BLaER1 (cell line): ENCODE measurements around the gene TTC39B.

ENCODE experiments used
- H3K27ac ChIP-seq: shearing (Covaris generic); formaldehyde crosslinking; 2 replicates; pipeline ENCODE4 v1.8.1; 2022
- H3K27me3 ChIP-seq: shearing (Covaris generic); formaldehyde crosslinking; 2 replicates; pipeline ENCODE4 v1.8.1; 2022
- H3K36me3 ChIP-seq: shearing (Covaris generic); formaldehyde crosslinking; 2 replicates; pipeline ENCODE4 v1.8.1; 2022
- H3K4me1 ChIP-seq: shearing (Covaris generic); formaldehyde crosslinking; 2 replicates; pipeline ENCODE4 v1.8.1; 2022
- H3K4me2 ChIP-seq: shearing (Covaris generic); formaldehyde crosslinking; 2 replicates; pipeline ENCODE4 v1.8.1; 2022
- H3K4me3 ChIP-seq: shearing (Covaris generic); formaldehyde crosslinking; 2 replicates; pipeline ENCODE4 v1.8.1; 2022
- H3K9ac ChIP-seq: shearing (Covaris generic); formaldehyde crosslinking; 2 replicates; pipeline ENCODE4 v1.8.1; 2022
- H3K9me3 ChIP-seq: shearing (Covaris generic); formaldehyde crosslinking; 2 replicates; pipeline ENCODE4 v1.8.1; 2022
- H4K20me1 ChIP-seq: shearing (Covaris generic); formaldehyde crosslinking; 2 replicates; pipeline ENCODE4 v1.8.1; 2022
- Cebpa-rat ChIP-seq: shearing (Covaris generic); IDR thresholded peaks from 2 replicates; pipeline ENCODE4 v1.8.1; 2022

The TTC39B gene

DNA sequence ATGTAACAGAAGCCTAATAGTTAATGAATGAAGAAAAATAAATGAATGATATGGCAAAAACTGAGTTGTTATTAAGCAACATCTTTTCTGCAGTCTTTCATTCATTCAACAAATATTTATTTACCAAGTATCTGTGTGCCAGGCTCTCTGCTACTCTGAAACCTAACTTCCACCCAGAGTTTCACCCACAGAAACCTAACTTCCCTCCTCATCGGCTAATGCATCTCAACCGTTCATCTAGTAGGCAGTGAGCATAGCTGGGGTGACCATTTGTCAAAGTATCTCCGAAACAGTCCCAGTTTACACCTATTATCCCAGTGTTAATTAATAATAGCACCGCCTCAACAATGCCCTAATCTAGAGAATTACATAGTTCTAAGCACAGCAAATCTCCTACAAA, 1.5 kb downstream of the TTC39B start:
- no peak overlapping the region for H3K4me3 ChIP-seq
- H4K20me1 ChIP-seq, result no peaks in the 10 kb centered on the region
- H3K9ac ChIP-seq, result no peak overlapping the region
- H3K27ac ChIP-seq, result no peak overlapping the region
- no peak for TF ChIP-seq Cebpa-rat
- H3K36me3 ChIP-seq, result no peaks in the 10 kb centered on the region
- H3K27me3 ChIP-seq, result peaks cover 10% of the 10 kb centered on the region; the same call in 1 of the 2 replicates
- H3K4me2 ChIP-seq, result no peak overlapping the region
- H3K4me1 ChIP-seq, result peaks cover 14% of the 10 kb centered on the region
- no peaks in the 10 kb centered on the region for H3K9me3 ChIP-seq

DNA sequence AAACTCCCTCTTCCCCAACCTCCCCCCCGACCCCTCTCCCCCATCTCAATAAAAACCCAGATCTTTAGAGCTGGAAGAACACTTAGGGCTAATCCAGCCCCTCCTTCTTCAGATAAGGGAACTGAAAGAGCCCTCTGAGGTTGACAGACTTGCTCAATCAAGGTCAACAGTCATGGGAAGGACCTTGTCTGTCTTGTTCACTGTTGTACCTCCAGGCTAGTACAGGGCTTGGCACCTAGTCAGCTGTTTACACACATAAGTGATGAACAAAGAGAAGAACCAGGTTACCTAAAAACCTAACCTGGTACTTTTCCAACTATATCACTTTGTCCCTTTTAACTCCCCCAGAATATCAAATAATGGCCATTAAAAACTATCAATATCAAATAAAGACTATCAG, 2.4 kb downstream of the TTC39B start:
- H3K4me1 ChIP-seq, result peaks cover 21% of the 10 kb centered on the region
- no peak for TF ChIP-seq Cebpa-rat
- no peak overlapping the region for H3K9ac ChIP-seq
- no peak overlapping the region for H3K4me2 ChIP-seq
- H3K27me3 ChIP-seq, result peaks cover 10% of the 10 kb centered on the region; the same call in 1 of the 2 replicates
- no peak overlapping the region for H3K27ac ChIP-seq
- H4K20me1 ChIP-seq, result no peaks in the 10 kb centered on the region
- H3K9me3 ChIP-seq, result no peaks in the 10 kb centered on the region
- no peak overlapping the region for H3K4me3 ChIP-seq
- H3K36me3 ChIP-seq, result no peaks in the 10 kb centered on the region

DNA sequence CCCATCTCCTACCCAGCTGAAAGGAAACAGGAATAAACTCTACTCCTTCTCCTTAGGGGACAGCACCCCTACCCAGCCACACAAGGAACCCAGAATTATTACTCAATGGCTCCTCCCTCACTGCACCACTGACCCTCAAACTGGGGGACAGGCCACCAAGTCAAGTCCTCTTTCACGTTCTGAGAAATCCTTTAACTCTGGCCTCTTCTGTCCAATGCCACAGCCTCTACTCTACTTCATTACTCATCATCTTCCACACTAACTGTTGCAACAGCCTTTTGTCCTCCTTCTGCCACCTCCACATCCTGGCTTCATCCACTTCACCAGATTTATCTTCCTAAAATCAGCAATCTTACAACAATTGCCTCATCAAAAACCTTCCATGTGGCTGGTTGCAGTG, 6.8 kb downstream of the TTC39B start:
- Histone ChIP-seq H3K27ac (no peak overlapping the region), H3K36me3 (no peaks in the 10 kb centered on the region), H3K4me3 (no peak overlapping the region), H3K27me3 (no peaks in the 10 kb centered on the region), H3K9ac (no peak overlapping the region), H4K20me1 (no peaks in the 10 kb centered on the region), H3K9me3 (peaks cover 20% of the 10 kb centered on the region), H3K4me1 (peaks cover 34% of the 10 kb centered on the region), H3K4me2 (0 out of 2 replicates have a peak overlapping the region, but pooled peaks have one; percentile 28)
- no peak for TF ChIP-seq Cebpa-rat

DNA sequence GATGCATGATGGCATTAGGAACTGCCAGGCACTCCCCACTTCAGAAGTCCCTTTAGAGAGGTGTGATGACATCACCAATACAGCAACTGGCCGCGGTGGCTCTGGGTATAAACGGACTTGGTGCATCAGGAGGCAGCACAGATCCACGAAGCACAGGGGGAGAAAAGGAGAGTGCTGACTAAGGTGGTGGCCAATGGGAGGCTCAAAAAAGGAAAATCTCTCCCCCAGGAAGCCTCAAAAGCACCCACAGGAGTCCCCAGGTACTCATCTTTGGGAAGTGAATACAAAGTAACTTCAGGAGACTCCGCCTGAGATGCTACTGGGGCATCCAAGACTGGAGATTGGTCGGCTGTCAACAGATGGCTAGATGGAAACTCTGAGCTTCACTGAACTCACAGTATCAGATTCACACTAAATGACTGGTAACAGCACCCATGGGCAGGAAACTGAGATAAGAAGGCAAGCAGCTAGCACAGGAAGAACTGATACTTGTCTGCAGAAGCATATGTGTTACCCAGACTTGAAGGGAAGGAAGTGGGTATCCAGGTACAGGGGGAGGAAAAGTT, 7.6 kb downstream of the TTC39B start:
- no peaks in the 10 kb centered on the region for H4K20me1 ChIP-seq
- H3K27ac ChIP-seq, result no peak overlapping the region
- no peaks in the 10 kb centered on the region for H3K27me3 ChIP-seq
- 0 out of 2 replicates have a peak overlapping the region, but pooled peaks have one; percentile 34 for H3K9ac ChIP-seq
- peaks cover 20% of the 10 kb centered on the region for H3K9me3 ChIP-seq
- no peak for TF ChIP-seq Cebpa-rat
- H3K4me2 ChIP-seq, result peak overlapping the region; percentile 28
- H3K4me3 ChIP-seq, result no peak overlapping the region
- H3K36me3 ChIP-seq, result no peaks in the 10 kb centered on the region
- peaks cover 34% of the 10 kb centered on the region for H3K4me1 ChIP-seq

DNA sequence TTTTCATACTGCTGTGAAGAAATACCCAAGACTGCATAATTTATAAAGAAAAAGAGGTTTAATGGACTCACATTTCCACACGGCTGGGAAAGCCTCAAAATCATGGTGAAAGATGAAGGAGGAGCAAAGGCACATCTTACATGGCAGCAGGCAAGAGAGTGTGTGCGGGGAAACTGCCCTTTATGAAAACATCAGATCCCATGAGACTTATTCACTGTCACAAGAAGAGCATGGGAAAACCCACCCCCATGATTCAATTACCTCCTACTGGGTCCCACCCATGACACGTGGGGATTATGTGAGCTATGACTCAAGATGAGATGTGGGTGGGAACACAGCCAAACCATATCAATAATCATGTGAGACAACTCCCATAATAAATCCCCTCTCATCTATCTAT, 8.7 kb downstream of the TTC39B start:
- no peak for TF ChIP-seq Cebpa-rat
- H3K36me3 ChIP-seq, result no peaks in the 10 kb centered on the region
- H3K9ac ChIP-seq, result no peak overlapping the region
- peaks cover 20% of the 10 kb centered on the region for H3K9me3 ChIP-seq
- H3K4me2 ChIP-seq, result no peak overlapping the region
- H3K27me3 ChIP-seq, result no peaks in the 10 kb centered on the region
- H3K4me3 ChIP-seq, result no peak overlapping the region
- no peaks in the 10 kb centered on the region for H4K20me1 ChIP-seq
- H3K4me1 ChIP-seq, result peaks cover 34% of the 10 kb centered on the region
- no peak overlapping the region for H3K27ac ChIP-seq

DNA sequence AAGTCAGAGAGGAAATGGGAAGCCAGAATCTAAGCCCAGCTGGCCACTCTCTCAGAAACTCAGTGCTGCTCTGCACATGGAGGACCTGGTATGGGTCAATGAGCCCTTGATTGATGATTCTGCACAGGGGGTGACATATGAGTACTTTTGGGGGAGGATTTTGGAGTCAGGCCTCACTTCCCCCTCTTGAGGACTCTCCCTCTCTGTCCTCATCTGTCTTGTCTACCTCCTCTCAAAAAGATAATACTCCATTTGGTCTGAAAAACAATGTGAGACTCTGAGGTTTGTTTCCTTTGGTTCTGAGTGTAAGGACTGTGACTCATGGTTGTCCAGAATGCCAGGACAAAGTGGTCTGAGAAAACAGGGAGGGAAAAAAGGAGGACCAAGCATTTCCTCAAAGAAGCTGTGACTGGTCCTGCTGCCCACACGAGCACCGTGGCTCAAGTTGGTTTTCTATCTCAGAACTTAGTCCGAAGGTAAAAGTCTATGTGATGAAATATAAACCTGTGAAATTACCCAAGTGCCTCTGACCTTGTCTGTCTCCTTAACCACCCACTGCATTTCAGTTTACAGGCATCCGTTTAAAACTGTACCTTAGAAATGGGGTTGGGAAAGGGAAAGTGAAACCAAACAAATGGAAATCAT, 11.1 kb downstream of the TTC39B start:
- no peak for TF ChIP-seq Cebpa-rat
- Histone ChIP-seq H3K9me3 (peaks cover 20% of the 10 kb centered on the region), H3K4me1 (peaks cover 34% of the 10 kb centered on the region), H3K9ac (peak overlapping the region; percentile 60), H4K20me1 (no peaks in the 10 kb centered on the region), H3K4me2 (peak overlapping the region; percentile 75), H3K36me3 (no peaks in the 10 kb centered on the region), H3K27ac (peak overlapping the region; percentile 69), H3K27me3 (no peaks in the 10 kb centered on the region), H3K4me3 (peak overlapping the region; percentile 58)

DNA sequence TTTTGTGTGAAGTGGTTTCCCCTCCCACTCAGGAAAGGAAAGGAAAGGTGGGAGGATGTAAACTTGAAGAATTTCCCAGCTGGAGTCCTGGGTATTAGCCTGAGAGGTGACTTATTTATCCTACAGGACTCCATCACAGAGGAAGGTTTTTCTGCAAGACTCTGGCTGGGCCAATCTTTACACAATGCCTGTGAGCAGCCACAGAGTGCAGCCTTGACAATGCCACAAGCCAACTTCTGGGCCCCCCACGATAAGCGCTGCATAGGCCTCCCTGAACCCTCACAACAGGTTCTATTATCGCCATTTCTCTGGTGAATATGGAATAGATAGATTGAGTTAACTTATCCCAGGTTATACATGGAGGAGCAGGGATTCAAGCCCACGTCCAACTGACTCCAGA, 12.4 kb downstream of the TTC39B start:
- no peak overlapping the region for H3K9ac ChIP-seq
- no peak overlapping the region for H3K27ac ChIP-seq
- no peak overlapping the region for H3K4me2 ChIP-seq
- TF ChIP-seq Cebpa-rat, result no peak
- no peaks in the 10 kb centered on the region for H3K36me3 ChIP-seq
- H3K9me3 ChIP-seq, result peaks cover 20% of the 10 kb centered on the region
- no peaks in the 10 kb centered on the region for H4K20me1 ChIP-seq
- H3K4me3 ChIP-seq, result no peak overlapping the region
- peaks cover 27% of the 10 kb centered on the region for H3K4me1 ChIP-seq
- no peaks in the 10 kb centered on the region for H3K27me3 ChIP-seq

DNA sequence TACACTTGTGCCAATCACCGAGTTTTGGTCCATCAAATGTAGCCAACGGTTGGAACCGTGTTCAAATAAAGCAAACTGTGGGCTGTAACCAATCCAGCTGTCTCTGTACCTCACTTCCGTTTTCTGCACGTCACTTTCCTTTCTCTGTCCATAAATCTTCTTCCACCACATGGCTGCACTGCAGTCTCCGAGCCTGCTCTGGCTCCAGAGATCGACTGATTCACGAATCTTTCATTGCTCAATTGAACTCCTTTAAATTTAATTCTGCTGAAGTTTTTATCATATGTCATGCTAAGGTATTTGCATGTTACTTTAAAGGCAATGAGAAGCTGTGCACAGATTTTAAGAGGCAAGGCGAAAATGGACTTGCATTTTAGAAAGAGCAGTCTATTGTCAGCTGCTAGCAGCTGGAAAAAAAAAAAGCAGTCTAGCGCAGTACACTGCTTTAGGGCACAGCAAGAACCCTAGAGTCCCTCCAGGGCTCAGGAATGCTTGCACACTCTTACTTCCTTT, 13.2 kb downstream of the TTC39B start:
- Histone ChIP-seq H3K4me1 (peaks cover 19% of the 10 kb centered on the region), H3K27ac (no peak overlapping the region), H3K4me2 (no peak overlapping the region)

DNA sequence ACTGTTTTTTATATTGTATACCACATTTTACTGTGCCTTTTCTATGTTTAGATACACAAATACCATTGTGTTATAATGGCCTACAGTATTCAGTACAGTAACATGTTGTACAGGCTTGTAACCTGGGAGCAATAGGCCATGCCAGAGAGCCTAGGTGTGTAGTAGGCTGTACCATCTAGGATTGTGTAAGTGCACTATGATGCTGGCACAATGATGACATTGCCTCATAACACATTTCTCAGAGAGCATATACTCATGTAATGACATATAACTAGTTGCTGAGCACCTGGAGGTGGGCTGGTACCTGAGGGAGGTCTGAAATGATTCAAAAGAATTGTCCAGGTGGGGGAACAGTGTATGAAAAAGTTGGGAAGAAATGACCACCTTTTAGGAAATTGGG, 13.9 kb downstream of the TTC39B start:
- Histone ChIP-seq H3K4me3 (no peak overlapping the region), H3K9ac (no peak overlapping the region), H4K20me1 (no peaks in the 10 kb centered on the region), H3K4me1 (peaks cover 18% of the 10 kb centered on the region), H3K4me2 (no peak overlapping the region), H3K9me3 (peaks cover 17% of the 10 kb centered on the region), H3K27me3 (no peaks in the 10 kb centered on the region), H3K27ac (no peak overlapping the region), H3K36me3 (no peaks in the 10 kb centered on the region)
- no peak for TF ChIP-seq Cebpa-rat

More for the DNA sequence above, 13.2 kb downstream of the TTC39B start:
- Histone ChIP-seq H3K27me3 (no peaks in the 10 kb centered on the region), H4K20me1 (no peaks in the 10 kb centered on the region), H3K36me3 (no peaks in the 10 kb centered on the region), H3K9me3 (peaks cover 19% of the 10 kb centered on the region), H3K9ac (no peak overlapping the region), H3K4me3 (no peak overlapping the region)
- TF ChIP-seq Cebpa-rat, result no peak

DNA sequence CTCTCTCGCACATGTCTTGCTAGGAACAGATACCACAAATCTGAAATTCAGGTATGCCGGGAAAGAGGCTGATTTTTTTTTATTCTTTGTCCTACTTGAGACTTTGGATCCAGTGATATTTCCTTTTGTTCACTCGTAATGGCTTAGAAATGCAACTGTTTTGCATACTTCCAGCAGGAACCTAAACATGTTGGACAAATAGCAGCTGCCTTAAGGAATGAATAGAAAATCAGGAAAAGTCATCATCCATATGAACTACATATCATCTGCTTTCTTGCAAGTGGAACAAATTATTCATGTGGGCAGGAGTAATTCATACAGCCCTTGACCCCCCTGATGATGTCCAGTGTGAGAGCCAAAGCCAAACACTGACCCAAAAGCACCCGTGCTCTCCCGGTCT, 17.4 kb downstream of the TTC39B start:
- no peak overlapping the region for H3K27ac ChIP-seq
- no peak overlapping the region for H3K4me3 ChIP-seq
- H3K27me3 ChIP-seq, result no peaks in the 10 kb centered on the region
- no peaks in the 10 kb centered on the region for H4K20me1 ChIP-seq
- no peaks in the 10 kb centered on the region for H3K36me3 ChIP-seq
- no peaks in the 10 kb centered on the region for H3K4me1 ChIP-seq
- H3K9me3 ChIP-seq, result 0 out of 2 replicates have a peak, but pooled peaks cover 13% of the 10 kb centered on the region
- TF ChIP-seq Cebpa-rat, result no peak
- no peak overlapping the region for H3K4me2 ChIP-seq
- no peak overlapping the region for H3K9ac ChIP-seq
